Hematopoietic multipotent progenitor cell treated with erythropoietin and hydrocortisone succinate and interleukin-3 and kit ligand, for 8 days (in vitro differentiated cells): ENCODE results near the gene PDE11A.

ENCODE experiments used
- DNase-seq: peaks from one replicate; pipeline ENCODE4 v3.0.0-alpha.2; 2015

The PDE11A gene

GRCh38 chr2:177660742-177661141 is 411.8 kb downstream of the PDE11A start:
- DNase-seq = no peak

- DNase-seq = no peak
Observed at GRCh38 chr2:177658309-177658708, 414.3 kb downstream of the PDE11A start.

- DNase-seq = no peak
Observed at GRCh38 chr2:177651833-177652232, 420.7 kb downstream of the PDE11A start.

GRCh38 chr2:177649568-177650518 is 422.7 kb downstream of the PDE11A start:
- DNase-seq = no peak

GRCh38 chr2:177646791-177647190 is 425.8 kb downstream of the PDE11A start:
- no peak for DNase-seq

- DNase-seq = peak; percentile 60
Observed at GRCh38 chr2:177646241-177646640, 426.3 kb downstream of the PDE11A start.

- DNase-seq = no peak
Observed at GRCh38 chr2:177641331-177641730, 431.2 kb downstream of the PDE11A start.

GRCh38 chr2:177640423-177640822 is 432.2 kb downstream of the PDE11A start:
- DNase-seq = no peak

- peak; percentile 96 for DNase-seq
Observed at GRCh38 chr2:177639262-177639914, 433.2 kb downstream of the PDE11A start.

GRCh38 chr2:177638507-177638906 is 434.1 kb downstream of the PDE11A start:
- DNase-seq = no peak

- DNase-seq = peak; percentile 48
Observed at GRCh38 chr2:177636672-177637071, 435.9 kb downstream of the PDE11A start.

GRCh38 chr2:177635696-177636095 is 436.9 kb downstream of the PDE11A start:
- no peak for DNase-seq

GRCh38 chr2:177633910-177634294 is 438.7 kb downstream of the PDE11A start:
- no peak for DNase-seq

- no peak for DNase-seq
Observed at GRCh38 chr2:177633111-177633510, 439.5 kb downstream of the PDE11A start.

- no peak for DNase-seq
Observed at GRCh38 chr2:177631680-177632079, 440.9 kb downstream of the PDE11A start.

- DNase-seq = no peak
Observed at GRCh38 chr2:177629357-177630024, 443.1 kb downstream of the PDE11A start.

GRCh38 chr2:177628831-177629230 is 443.7 kb downstream of the PDE11A start:
- no peak for DNase-seq

GRCh38 chr2:177625744-177626650 is 446.6 kb downstream of the PDE11A start:
- no peak for DNase-seq

GRCh38 chr2:177622521-177622920 is 450.1 kb downstream of the PDE11A start:
- no peak for DNase-seq

GRCh38 chr2:177619986-177620385 is 452.6 kb downstream of the PDE11A start:
- no peak for DNase-seq

- no peak for DNase-seq
Observed at GRCh38 chr2:177619461-177619860, 453.1 kb downstream of the PDE11A start.
